HG02885 (cell line): ENCODE results near the gene AGR3.

ENCODE experiments used
- ATAC-seq: cut with Tn5 transposase; IDR thresholded peaks from one replicate; pipeline ENCODE4 v1.9.1; 2021; ENCODE audit warnings: mild to moderate bottlenecking; ENCODE audit not compliant: unreplicated experiment, poor library complexity

The AGR3 gene

GRCh38 chr7:16838891-16839290 lies 42.9 kb downstream of the AGR3 start:
- no peak for ATAC-seq

- ATAC-seq, result no peak
Observed at GRCh38 chr7:16838386-16838785, 43.4 kb downstream of the AGR3 start.

- ATAC-seq, result no peak
Observed at GRCh38 chr7:16836481-16836880, 45.3 kb downstream of the AGR3 start.

- no peak for ATAC-seq
Observed at GRCh38 chr7:16833373-16833772, 48.4 kb downstream of the AGR3 start.

- no peak for ATAC-seq
Observed at GRCh38 chr7:16826060-16826459, 55.7 kb downstream of the AGR3 start.

GRCh38 chr7:16822029-16822428 lies 59.8 kb downstream of the AGR3 start:
- ATAC-seq, result no peak

- ATAC-seq, result no peak
Observed at GRCh38 chr7:16818732-16819131, 63.1 kb downstream of the AGR3 start.

- ATAC-seq, result no peak
Observed at GRCh38 chr7:16817536-16817935, 64.2 kb downstream of the AGR3 start.

GRCh38 chr7:16816824-16817223 lies 65.0 kb downstream of the AGR3 start:
- ATAC-seq, result no peak

GRCh38 chr7:16815001-16815400 lies 66.8 kb downstream of the AGR3 start:
- ATAC-seq, result no peak

- ATAC-seq, result no peak
Observed at GRCh38 chr7:16813232-16813616, 68.6 kb downstream of the AGR3 start.

GRCh38 chr7:16812542-16813231 lies 69.1 kb downstream of the AGR3 start:
- no peak for ATAC-seq

GRCh38 chr7:16811551-16811950 lies 70.2 kb downstream of the AGR3 start:
- ATAC-seq, result no peak

GRCh38 chr7:16810573-16810972 lies 71.2 kb downstream of the AGR3 start:
- no peak for ATAC-seq

GRCh38 chr7:16810112-16810511 lies 71.7 kb downstream of the AGR3 start:
- ATAC-seq, result no peak
